Globus pallidus (tissue), 1 donor: ENCODE data around the gene ODF2.

Experiments
- DNase-seq: peaks from one replicate; pipeline ENCODE4 v3.0.0-alpha.2; 2015; ENCODE audit warnings: low spot score

ODF2 gene

GRCh38 chr9:128528445-128529160 lies 72.8 kb downstream of the ODF2 start:
- DNase-seq = no peak

GRCh38 chr9:128529191-128529590 lies 73.4 kb downstream of the ODF2 start:
- DNase-seq = no peak

GRCh38 chr9:128532581-128532980 lies 76.8 kb downstream of the ODF2 start:
- DNase-seq = no peak

GRCh38 chr9:128540634-128541360 lies 85.0 kb downstream of the ODF2 start:
- no peak for DNase-seq

GRCh38 chr9:128546504-128546903 lies 90.7 kb downstream of the ODF2 start:
- no peak for DNase-seq

- no peak for DNase-seq
Measured at GRCh38 chr9:128548876-128549275, 93.1 kb downstream of the ODF2 start.

GRCh38 chr9:128550226-128550625 lies 94.4 kb downstream of the ODF2 start:
- no peak for DNase-seq
